ENCODE results near the gene TLE3.

GRCh38 chr15:70034141-70034540 lies 63.6 kb downstream of the TLE3 start:
- TF ChIP-seq POLR2AphosphoS5 (IDR thresholded peaks at IDR 0.05) (no peak), CTCF (IDR thresholded peaks at IDR 0.05) (no peak)
